Psoas muscle (tissue), 8 donors: Measurements from ENCODE around the gene RPUSD1. TPM values are rescaled to one million over a fixed set of nuclear protein-coding genes. Genes with fewer than 3 reads are reported as not detected.

Experiments
- ATAC-seq, 4 donors: fragments of 200-7000 bp; cut with Tn5 transposase; one replicate each; pipeline ENCODE4 v1.9.1; 2020; ENCODE audit warnings: moderate library complexity in 3 of 4, mild to moderate bottlenecking in 2 of 4
- DNase-seq, 2 donors: peaks; one replicate each; pipeline ENCODE4 v3.0.0-alpha.2; 2020
- H3K27ac ChIP-seq: fragments of 200-600 bp; one replicate; pipeline ENCODE4 v1.8.0; 2022
- H3K27me3 ChIP-seq, 3 donors: fragments of 200-600 bp in 1 of 3; one replicate each; pipeline versions ENCODE4 v1.6.1 to v1.8.0; 2013 to 2022; ENCODE audit warnings: low read length in 2 of 3, mild to moderate bottlenecking in 2 of 3, moderate library complexity in 1 of 3; ENCODE audit not compliant: insufficient read depth in 3 of 3
- H3K36me3 ChIP-seq, 2 donors: fragments of 200-600 bp in 1 of 2; one replicate each; pipeline versions ENCODE4 v1.6.1 to v1.8.0; 2013 to 2022; ENCODE audit warnings: low read depth in 1 of 2, mild to moderate bottlenecking in 1 of 2, moderate library complexity in 1 of 2; ENCODE audit not compliant: insufficient read depth in 1 of 2
- H3K4me1 ChIP-seq: fragments of 200-600 bp; one replicate; pipeline ENCODE4 v1.8.0; 2022
- H3K4me3 ChIP-seq: fragments of 200-600 bp; one replicate; pipeline ENCODE4 v1.8.0; 2022; ENCODE audit warnings: mild to moderate bottlenecking
- H3K9me3 ChIP-seq: fragments of 200-600 bp; one replicate; pipeline ENCODE4 v1.8.0; 2022
- CTCF ChIP-seq: fragments of 200-600 bp; IDR thresholded peaks from one replicate; pipeline ENCODE4 v1.8.0; 2022; ENCODE audit warnings: antibody characterized with exemption
- WGBS, 3 donors: extraction: QIAGEN DNeasy Blood & Tissue Kit; methylation state at CpG; one replicate each; pipeline versions ENCODE4 v1.1.6 to v1.1.7; 2013; 5-methylcytosine and 5-hydroxymethylcytosine counted together
- intact Hi-C, 2 donors: fragments of 100-400 bp; cut with DNase I; formaldehyde crosslinking; loops; one replicate each; pipeline versions ENCODE4 v1.11.0 to v1.14.2; 2022
- polyA plus RNA-seq, 3 donors: library from polyadenylated mRNA; stranded (reverse); fragments of 200-250 nt; gene quantifications; one replicate each; pipeline ENCODE4 v1.2.3, GENCODE V29; 2013
- total RNA-seq, 4 donors: library from RNA; stranded (reverse); fragmentation: NEBNext Ultra II Directional in 2 of 4; extraction: Animal tissue kit (Norgen Biotek cat#: 25700) in 2 of 4; gene quantifications; one replicate each; pipeline versions ENCODE4 v1.2.1 to v1.2.4, GENCODE V29; 2021 to 2023
- donor health status: healthy with polysubstance abuse.
- donor health status: DM: no; HTN: no; CAD: no; lungs with moderate emphysema.
- donor health status: Bipolar disorder and iron deficiency.
- donor health status: healthy.
- donor health status: DM: yes; HTN: yes; CAD: no.
- donor health status: DM: no; HTN: no; CAD: no.
- donor health status: DM: no; HTN: no; CAD: no.
- donor health status: DM: yes; HTN: yes; CAD: no.

Gene RPUSD1
- total and polyA plus RNA-seq, 7 donors, result 4.4 to 25.7 (median 10.9) TPM

- 87 to 93% (median 89%) methylated on average over 13 of the region's 13 CpGs for WGBS, 3 donors
- intact Hi-C loops, result no loop called here
- H3K9me3 ChIP-seq, result no peaks in the 10 kb centered on the region
- ATAC-seq, result no peak
- no peak for TF ChIP-seq CTCF
- H3K27me3 ChIP-seq, result no peaks in the 10 kb centered on the region
- no peak overlapping the region for H3K27ac ChIP-seq
- no peak overlapping the region for H3K4me3 ChIP-seq
- peaks cover 3 to 76% of the 10 kb centered on the region in 2 donors for H3K36me3 ChIP-seq
- H3K4me1 ChIP-seq, result peaks cover 9% of the 10 kb centered on the region
- no peak for DNase-seq
Observed at GRCh38 chr16:735982-736453, 52.2 kb downstream of the RPUSD1 start.

GRCh38 chr16:734981-735881 is 53.0 kb downstream of the RPUSD1 start:
- Histone ChIP-seq H3K27me3 (no peaks in the 10 kb centered on the region), H3K27ac (no peak overlapping the region), H3K4me3 (no peak overlapping the region), H3K4me1 (peaks cover 7% of the 10 kb centered on the region), H3K9me3 (no peaks in the 10 kb centered on the region), H3K36me3 (peaks cover 3 to 83% of the 10 kb centered on the region in 2 donors)
- intact Hi-C loops, result no loop called here
- ATAC-seq (no peak), DNase-seq (no peak)
- TF ChIP-seq CTCF, result no peak
- WGBS, 3 donors, result 90 to 94% (median 93%) methylated on average over 25 of the region's 25 CpGs

Other genes starting within 250 kb of the RPUSD1 start
- gene PRR35, start 228.0 kb downstream of the RPUSD1 start, total RNA-seq, result not detected
- not detected for gene PRR35, start 228.0 kb downstream of the RPUSD1 start, polyA plus RNA-seq
- gene NHLRC4, start 221.4 kb downstream of the RPUSD1 start, total RNA-seq, result under 1 TPM in 3 of 4 donors, not detected in 1; 0.19 to 0.39 (median 0.27) TPM
- gene NHLRC4, start 221.4 kb downstream of the RPUSD1 start, polyA plus RNA-seq, result under 1 TPM; 0.06 to 0.38 (median 0.27) TPM
- gene PIGQ, start 218.4 kb downstream of the RPUSD1 start, total RNA-seq, result 10 to 100 TPM; 18.3 to 26.3 (median 22.0) TPM
- gene PIGQ, start 218.4 kb downstream of the RPUSD1 start, polyA plus RNA-seq, result 10 to 100 TPM; 26.5 to 39.9 (median 27.2) TPM
- 10 to 100 TPM; 12.3 to 20.2 (median 14.4) TPM for gene RAB40C, start 198.3 kb downstream of the RPUSD1 start, total RNA-seq
- gene RAB40C, start 198.3 kb downstream of the RPUSD1 start, polyA plus RNA-seq, result 10 to 100 TPM; 14.7 to 16.3 (median 15.7) TPM
- gene WFIKKN1, start 157.4 kb downstream of the RPUSD1 start, total RNA-seq, result 1 to 10 TPM in 2 of 4 donors, under 1 TPM in 2; 0.30 to 2.0 (median 0.82) TPM
- under 1 TPM; 0.31 to 0.61 (median 0.36) TPM for gene WFIKKN1, start 157.4 kb downstream of the RPUSD1 start, polyA plus RNA-seq
- gene METTL26, start 152.1 kb downstream of the RPUSD1 start, total RNA-seq, result 10 to 100 TPM; 42.4 to 55.6 (median 48.4) TPM
- 10 to 100 TPM; 90.8 to 97.8 (median 96.4) TPM for gene METTL26, start 152.1 kb downstream of the RPUSD1 start, polyA plus RNA-seq
- gene MCRIP2, start 146.6 kb downstream of the RPUSD1 start, total RNA-seq, result 10 to 100 TPM; 61.6 to 80.2 (median 68.9) TPM
- gene MCRIP2, start 146.6 kb downstream of the RPUSD1 start, polyA plus RNA-seq, result 100 to 1,000 TPM in 2 of 3 donors, 10 to 100 TPM in 1; 95.1 to 124 (median 108) TPM
- 1 to 10 TPM; 4.0 to 9.6 (median 8.1) TPM for gene WDR90, start 139.0 kb downstream of the RPUSD1 start, total RNA-seq
- 1 to 10 TPM; 5.6 to 9.7 (median 6.4) TPM for gene WDR90, start 139.0 kb downstream of the RPUSD1 start, polyA plus RNA-seq
- 10 to 100 TPM; 38.8 to 56.8 (median 48.8) TPM for gene RHOT2, start 120.2 kb downstream of the RPUSD1 start, total RNA-seq
- 10 to 100 TPM; 47.7 to 75.8 (median 52.6) TPM for gene RHOT2, start 120.2 kb downstream of the RPUSD1 start, polyA plus RNA-seq
- under 1 TPM; 0.13 to 0.42 (median 0.29) TPM for gene RHBDL1, start 112.7 kb downstream of the RPUSD1 start, total RNA-seq
- under 1 TPM; 0.06 to 0.08 (median 0.08) TPM for gene RHBDL1, start 112.7 kb downstream of the RPUSD1 start, polyA plus RNA-seq
- gene STUB1, start 108.0 kb downstream of the RPUSD1 start, total RNA-seq, result 100 to 1,000 TPM; 108 to 150 (median 115) TPM
- gene STUB1, start 108.0 kb downstream of the RPUSD1 start, polyA plus RNA-seq, result 100 to 1,000 TPM; 127 to 147 (median 134) TPM
- 10 to 100 TPM; 19.1 to 27.5 (median 23.1) TPM for gene JMJD8, start 104.0 kb downstream of the RPUSD1 start, total RNA-seq
- 10 to 100 TPM; 25.5 to 63.5 (median 41.5) TPM for gene JMJD8, start 104.0 kb downstream of the RPUSD1 start, polyA plus RNA-seq
- 10 to 100 TPM in 3 of 4 donors, 1 to 10 TPM in 1; 9.9 to 15.0 (median 12.1) TPM for gene WDR24, start 98.0 kb downstream of the RPUSD1 start, total RNA-seq
- 10 to 100 TPM in 1 of 3 donors, 1 to 10 TPM in 2; 5.2 to 15.8 (median 8.8) TPM for gene WDR24, start 98.0 kb downstream of the RPUSD1 start, polyA plus RNA-seq
- gene FBXL16, start 82.6 kb downstream of the RPUSD1 start, total RNA-seq, result under 1 TPM in 2 of 4 donors, not detected in 2; 0.08 TPM
- under 1 TPM; 0.04 to 0.16 (median 0.10) TPM for gene FBXL16, start 82.6 kb downstream of the RPUSD1 start, polyA plus RNA-seq
- gene METRN, start 73.3 kb downstream of the RPUSD1 start, total RNA-seq, result 10 to 100 TPM; 19.6 to 25.8 (median 22.8) TPM
- gene METRN, start 73.3 kb downstream of the RPUSD1 start, polyA plus RNA-seq, result 10 to 100 TPM; 17.9 to 28.0 (median 27.4) TPM
- gene ANTKMT, start 67.2 kb downstream of the RPUSD1 start, total RNA-seq, result 10 to 100 TPM; 30.9 to 45.6 (median 34.5) TPM
- gene ANTKMT, start 67.2 kb downstream of the RPUSD1 start, polyA plus RNA-seq, result 10 to 100 TPM; 16.1 to 56.0 (median 26.3) TPM
- gene CCDC78, start 61.9 kb downstream of the RPUSD1 start, total RNA-seq, result under 1 TPM in 1 of 4 donors, not detected in 3; 0.11 TPM
- under 1 TPM in 2 of 3 donors, not detected in 1; 0.12 to 0.16 TPM for gene CCDC78, start 61.9 kb downstream of the RPUSD1 start, polyA plus RNA-seq
- 1 to 10 TPM in 1 of 4 donors, under 1 TPM in 3; 0.42 to 1.6 (median 0.71) TPM for gene HAGHL, start 61.3 kb downstream of the RPUSD1 start, total RNA-seq
- 1 to 10 TPM in 1 of 3 donors, under 1 TPM in 2; 0.38 to 4.4 (median 0.58) TPM for gene HAGHL, start 61.3 kb downstream of the RPUSD1 start, polyA plus RNA-seq
- 10 to 100 TPM; 12.3 to 25.9 (median 23.6) TPM for gene CIAO3, start 47.4 kb downstream of the RPUSD1 start, total RNA-seq
- gene CIAO3, start 47.4 kb downstream of the RPUSD1 start, polyA plus RNA-seq, result 10 to 100 TPM; 26.7 to 43.0 (median 38.9) TPM
- gene MSLN, start 27.6 kb downstream of the RPUSD1 start, total RNA-seq, result under 1 TPM in 1 of 4 donors, not detected in 3; 0.17 TPM
- gene MSLN, start 27.6 kb downstream of the RPUSD1 start, polyA plus RNA-seq, result under 1 TPM; 0.03 to 0.10 (median 0.08) TPM
- 1 to 10 TPM; 2.5 to 4.5 (median 4.0) TPM for gene CHTF18, start 239 bp upstream of the RPUSD1 start, total RNA-seq
- gene CHTF18, start 239 bp upstream of the RPUSD1 start, polyA plus RNA-seq, result 1 to 10 TPM; 1.7 to 8.4 (median 2.2) TPM
- not detected for gene GNG13, start 12.4 kb upstream of the RPUSD1 start, total RNA-seq
- not detected for gene GNG13, start 12.4 kb upstream of the RPUSD1 start, polyA plus RNA-seq
- gene LMF1, start 182.6 kb upstream of the RPUSD1 start, total RNA-seq, result 1 to 10 TPM; 4.0 to 9.0 (median 6.8) TPM
- 1 to 10 TPM; 1.9 to 2.7 (median 2.7) TPM for gene LMF1, start 182.6 kb upstream of the RPUSD1 start, polyA plus RNA-seq
- gene SOX8, start 193.4 kb upstream of the RPUSD1 start, total RNA-seq, result 1 to 10 TPM in 2 of 4 donors, under 1 TPM in 2; 0.57 to 2.1 (median 1.3) TPM
- 1 to 10 TPM in 1 of 3 donors, under 1 TPM in 2; 0.45 to 5.0 (median 0.51) TPM for gene SOX8, start 193.4 kb upstream of the RPUSD1 start, polyA plus RNA-seq